Endothelial cell of umbilical vein (primary cell): ENCODE measurements around the gene RUNDC1. TPM values are rescaled to one million over a fixed set of nuclear protein-coding genes. Genes with fewer than 3 reads are reported as not detected.
A peak's percentile ranks its signal among the peaks of the same experiment; 100 is the strongest.

Experiments
- BruUV-seq: library from RNA; stranded (reverse); fragments of 400-500 nt; replicated peaks from 2 replicates; lab custom pipeline; 2021; lab: Mats Ljungman, UMichigan
- CTCF ChIA-PET: fragments of 300-600, 350-600 bp; sonication (Branson Sonifier 250); formaldehyde crosslinking; loops from one replicate; lab custom pipeline; 2021; ENCODE audit warnings: antibody characterized with exemption, inconsistent platforms; lab: Charles Lee
- POLR2A ChIA-PET: fragments of 300-600, 350-600 bp; sonication (Branson Sonifier 250); formaldehyde crosslinking; loops from one replicate; lab custom pipeline; 2021; ENCODE audit warnings: antibody characterized with exemption, inconsistent platforms; lab: Charles Lee
- DNase-seq: peaks from one replicate; pipeline ENCODE4 v3.0.0-alpha.2; 2011; ENCODE audit warnings: low read depth, low spot score
- FAIRE-seq: peaks from 2 replicates; lab custom pipeline; 2011; peaks lifted over from hg19 to GRCh38; lab: Jason Lieb, UNC
- H2AFZ ChIP-seq: 2 replicates; pipeline ENCODE4 v1.6.0; 2012; ENCODE audit warnings: low read depth, low read length, control low read depth, inconsistent platforms
- H3K27ac ChIP-seq: 2 replicates; pipeline ENCODE4 v1.5.1; 2011; ENCODE audit warnings: low read depth, mild to moderate bottlenecking, control low read depth, low read length, moderate library complexity; ENCODE audit not compliant: insufficient read depth
- H3K27me3 ChIP-seq, 2 experiments: 2 replicates each; pipeline versions ENCODE4 v1.6.0 to v1.6.1; 2011; ENCODE audit warnings: low read length in 2 of 2, mixed read lengths in 1 of 2; ENCODE audit not compliant: control insufficient read depth in 2 of 2, insufficient read depth in 2 of 2
- H3K36me3 ChIP-seq, 2 experiments: 2 replicates in 1 of 2; 3 replicates in 1 of 2; pipeline ENCODE4 v1.5.1; 2011; ENCODE audit warnings: low read length in 2 of 2, mild to moderate bottlenecking in 1 of 2, moderate library complexity in 1 of 2; ENCODE audit not compliant: control insufficient read depth in 2 of 2, insufficient read depth in 2 of 2; ENCODE audit errors: extremely low read depth in 1 of 2
- H3K4me1 ChIP-seq: 3 replicates; pipeline ENCODE4 v1.5.1; 2011; ENCODE audit warnings: mild to moderate bottlenecking, low read length; ENCODE audit not compliant: control insufficient read depth, insufficient read depth; ENCODE audit errors: extremely low read depth
- H3K4me2 ChIP-seq: 2 replicates; pipeline ENCODE4 v1.6.1; 2011; ENCODE audit warnings: low read length, control low read depth, mixed read lengths; ENCODE audit not compliant: insufficient read depth
- H3K4me3 ChIP-seq, 3 experiments: fragments of 200-600 bp in 1 of 3; sonication (generic), shearing (Covaris generic) in 1 of 3; replicated peaks in 1 of 3; 2 replicates each; pipeline ENCODE4 v1.5.1; 2011 to 2016; ENCODE audit warnings: control low read depth in 3 of 3, low read length in 3 of 3, mild to moderate bottlenecking in 2 of 3, inconsistent platforms in 1 of 3, low read depth in 1 of 3, moderate library complexity in 1 of 3; ENCODE audit not compliant: insufficient read depth in 1 of 3
- H3K79me2 ChIP-seq: 2 replicates; pipeline ENCODE4 v1.6.0; 2012; ENCODE audit warnings: low read length, inconsistent platforms; ENCODE audit not compliant: control insufficient read depth, insufficient read depth
- H3K9ac ChIP-seq: replicated peaks from 2 replicates; pipeline ENCODE3; 2011; ENCODE audit warnings: low read length, control low read depth; ENCODE audit not compliant: insufficient read depth; ENCODE audit errors: extremely low read depth
- H3K9me1 ChIP-seq: replicated peaks from 3 replicates; pipeline ENCODE4 v1.6.0; 2011; ENCODE audit warnings: mild to moderate bottlenecking, low read length; ENCODE audit not compliant: control insufficient read depth, insufficient read depth; ENCODE audit errors: extremely low read depth
- H3K9me3 ChIP-seq: replicated peaks from 2 replicates; pipeline ENCODE4 v1.5.1; 2012; ENCODE audit warnings: low read length, inconsistent platforms; ENCODE audit not compliant: control insufficient read depth, insufficient read depth
- H4K20me1 ChIP-seq: replicated peaks from 2 replicates; pipeline ENCODE3; 2011; ENCODE audit warnings: mild to moderate bottlenecking, low read length; ENCODE audit not compliant: control insufficient read depth, insufficient read depth; ENCODE audit errors: extremely low read depth
- EZH2 ChIP-seq: IDR thresholded peaks from 2 replicates; pipeline ENCODE4 v1.6.1; 2012; ENCODE audit warnings: borderline replicate concordance, low read depth, mild to moderate bottlenecking, moderate library complexity, low read length, inconsistent platforms; ENCODE audit not compliant: severe bottlenecking
- FOS ChIP-seq: IDR thresholded peaks from 2 replicates; pipeline ENCODE4 v1.6.1; 2011; ENCODE audit warnings: mild to moderate bottlenecking, low read length, moderate library complexity, borderline replicate concordance; ENCODE audit not compliant: insufficient read depth
- GATA2 ChIP-seq: IDR thresholded peaks from 2 replicates; pipeline ENCODE4 v1.7.0; 2011; ENCODE audit warnings: low read depth, mild to moderate bottlenecking, moderate library complexity, mixed read lengths, low read length; ENCODE audit not compliant: insufficient read length, insufficient read depth
- JUN ChIP-seq: IDR thresholded peaks from 2 replicates; pipeline ENCODE4 v1.6.1; 2011; ENCODE audit warnings: borderline replicate concordance, low read depth; ENCODE audit not compliant: insufficient read length, insufficient read depth
- MYC ChIP-seq: IDR thresholded peaks from one replicate; pipeline ENCODE4 v1.6.1; 2011; ENCODE audit warnings: mild to moderate bottlenecking, low read depth, low read length
- POLR2A ChIP-seq: IDR thresholded peaks from 2 replicates; pipeline ENCODE4 v1.6.1; 2012; ENCODE audit warnings: low read depth, mild to moderate bottlenecking, control low read depth, low read length
- POLR2AphosphoS5 ChIP-seq: IDR thresholded peaks from 2 replicates; pipeline ENCODE4 v1.6.1; 2012; ENCODE audit warnings: low read depth, mild to moderate bottlenecking, control low read depth, low read length, moderate library complexity; ENCODE audit not compliant: insufficient read depth
- dilution Hi-C: fragments of 300-500 bp; cut with MboI; formaldehyde crosslinking; loops from one replicate; pipeline ENCODE4 v1.15.0; 2019; ENCODE audit warnings: low sequenced_read_pairs; ENCODE audit not compliant: extremely low pct_ligation_motif_present
- intact Hi-C: fragments of 100-400 bp; cut with micrococcal nuclease; formaldehyde crosslinking; loops from one replicate; pipeline ENCODE4 v1.10.0; 2022
- polyA plus RNA-seq, 4 experiments: library from polyadenylated mRNA; depleted of rRNA in 3 of 4; stranded (reverse) in 3 of 4; unstranded in 1 of 4; fragments of >200 nt; gene quantifications; 2 replicates each; pipeline versions ENCODE4 v1.2.1 to v1.2.3, GENCODE V29; 2011 to 2012; ENCODE audit warnings: missing spikeins in 1 of 4
- total RNA-seq: library from RNA; stranded (reverse); gene quantifications from 2 replicates; pipeline ENCODE4 v1.2.3, GENCODE V29; 2021
- TF ChIP-seq, protein P1 (sequence below), 2 donors: IDR thresholded peaks; 1 replicate in 1 of 2; 2 replicates in 1 of 2; pipeline ENCODE4 v1.5.1; 2011; ENCODE audit warnings: low read length in 2 of 2, mild to moderate bottlenecking in 2 of 2, moderate library complexity in 2 of 2, control low read depth in 1 of 2, inconsistent platforms in 1 of 2, low read depth in 1 of 2; ENCODE audit not compliant: insufficient read depth in 1 of 2; ENCODE audit errors: extremely low read depth in 1 of 2
- TF ChIP-seq, protein P2 (sequence below): IDR thresholded peaks from 2 replicates; pipeline ENCODE4 v1.6.1; 2011; ENCODE audit not compliant: insufficient read depth, insufficient read length

RUNDC1 gene
- total and polyA plus RNA-seq, 2 donors (not counting 3 experiments of a cell fraction or from before 2014, with no cell fraction given), result 9.2 to 12.0 TPM

DNA sequence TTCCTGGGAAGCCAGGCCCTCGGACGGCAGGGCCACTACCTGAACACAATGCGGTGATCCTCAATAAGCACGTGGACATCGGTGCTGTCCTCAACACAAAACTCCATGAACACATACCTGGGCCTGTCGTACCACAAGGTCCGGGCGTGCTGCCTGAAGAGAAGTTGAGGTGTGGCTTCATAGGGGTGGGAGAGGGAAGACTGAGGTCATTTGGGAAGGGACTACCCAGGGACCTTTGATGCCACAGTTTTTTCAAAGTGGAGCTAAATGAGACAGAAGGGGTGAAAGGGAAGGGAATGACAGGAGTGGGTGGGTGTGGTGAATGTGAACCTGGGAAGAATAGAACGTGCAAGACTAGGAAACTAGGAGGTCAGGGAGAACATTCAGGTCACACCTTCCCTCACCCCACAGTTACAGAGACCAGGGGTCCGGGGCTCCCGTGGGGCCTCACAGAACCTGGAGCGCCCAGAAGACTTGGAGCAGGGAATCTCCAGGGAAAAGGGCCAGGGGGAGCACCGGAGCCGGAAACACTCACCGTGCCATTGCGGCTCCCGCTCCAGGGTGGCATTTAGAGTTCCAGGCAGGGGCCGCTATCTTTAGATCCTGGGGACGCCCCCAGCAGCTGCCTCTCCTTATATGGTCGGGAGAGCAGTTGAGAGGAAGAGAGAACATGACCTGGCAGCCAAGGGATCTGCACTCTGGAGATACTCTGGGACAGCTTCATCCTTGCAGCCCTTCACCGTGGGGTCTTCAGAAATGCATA, 673 bp upstream of the RUNDC1 start, which contains the start of gene PTGES3L:
Gene PTGES3L, minus strand, starts transcription at position 570 of the 763 bp plus-strand sequence. Its CDS starts 27 bp downstream, at position 543.
- no peak for FAIRE-seq

More for the DNA sequence above, 673 bp upstream of the RUNDC1 start, which contains the start of gene PTGES3L:
- peak within 1 kb of the TSS; percentile 1 for H3K27ac ChIP-seq
- ChIA-PET POLR2A (no interaction called here), CTCF (interaction anchor here (2.2 kb wide), 1 partner anchor 18 kb away, joined by 15 read pairs; the partner anchor contains the start of gene RPL27)
- no peaks in the 10 kb centered on the region for H4K20me1 ChIP-seq
- peaks cover 11% of the 10 kb centered on the region for H3K79me2 ChIP-seq
- no peaks in the 10 kb centered on the region for H3K9me1 ChIP-seq
- peaks cover 17% of the 10 kb centered on the region for H3K4me1 ChIP-seq
- no peaks in the 10 kb centered on the region for H3K9me3 ChIP-seq
- no peaks in the 10 kb centered on the region for H3K27me3 ChIP-seq
- peak within 1 kb of the TSS; percentile 59 for H3K4me2 ChIP-seq
- no peaks in the 10 kb centered on the region for H3K36me3 ChIP-seq
- H3K4me3 ChIP-seq, result peak within 1 kb of the TSS; percentile 10 to 88 (median 11)
- H2AFZ ChIP-seq, result peak within 1 kb of the TSS; percentile 70
- BruUV-seq, result no TSS peak
- DNase-seq, result no peak
- peak within 1 kb of the TSS; percentile 42 for H3K9ac ChIP-seq
- intact Hi-C loops (loop anchor here (1.0 to 2.0 kb wide), 2 partner anchors 15 to 19 kb away; partner anchors contain the start of genes AARSD1 and RPL27), dilution Hi-C loops (no loop called here)
- no peak for TF ChIP-seq POLR2AphosphoS5
- TF ChIP-seq JUN, result no peak
- TF ChIP-seq GATA2, result no peak
- no peak for TF ChIP-seq POLR2A
- TF ChIP-seq, protein P1, sequence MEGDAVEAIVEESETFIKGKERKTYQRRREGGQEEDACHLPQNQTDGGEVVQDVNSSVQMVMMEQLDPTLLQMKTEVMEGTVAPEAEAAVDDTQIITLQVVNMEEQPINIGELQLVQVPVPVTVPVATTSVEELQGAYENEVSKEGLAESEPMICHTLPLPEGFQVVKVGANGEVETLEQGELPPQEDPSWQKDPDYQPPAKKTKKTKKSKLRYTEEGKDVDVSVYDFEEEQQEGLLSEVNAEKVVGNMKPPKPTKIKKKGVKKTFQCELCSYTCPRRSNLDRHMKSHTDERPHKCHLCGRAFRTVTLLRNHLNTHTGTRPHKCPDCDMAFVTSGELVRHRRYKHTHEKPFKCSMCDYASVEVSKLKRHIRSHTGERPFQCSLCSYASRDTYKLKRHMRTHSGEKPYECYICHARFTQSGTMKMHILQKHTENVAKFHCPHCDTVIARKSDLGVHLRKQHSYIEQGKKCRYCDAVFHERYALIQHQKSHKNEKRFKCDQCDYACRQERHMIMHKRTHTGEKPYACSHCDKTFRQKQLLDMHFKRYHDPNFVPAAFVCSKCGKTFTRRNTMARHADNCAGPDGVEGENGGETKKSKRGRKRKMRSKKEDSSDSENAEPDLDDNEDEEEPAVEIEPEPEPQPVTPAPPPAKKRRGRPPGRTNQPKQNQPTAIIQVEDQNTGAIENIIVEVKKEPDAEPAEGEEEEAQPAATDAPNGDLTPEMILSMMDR (IDR thresholded peaks at IDR 0.05; ENCODE audit: extremely low read depth in 1 of 2, insufficient read depth in 1 of 2, low read depth in 1 of 2, low read length in 2 of 2), result no peak
- no peak for TF ChIP-seq MYC
- no peak for TF ChIP-seq EZH2
- TF ChIP-seq FOS, result no peak
- TF ChIP-seq, protein P2, sequence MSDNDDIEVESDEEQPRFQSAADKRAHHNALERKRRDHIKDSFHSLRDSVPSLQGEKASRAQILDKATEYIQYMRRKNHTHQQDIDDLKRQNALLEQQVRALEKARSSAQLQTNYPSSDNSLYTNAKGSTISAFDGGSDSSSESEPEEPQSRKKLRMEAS, result no peak
